SK-N-MC (cell line): ENCODE results near the gene RBMXL2.

ENCODE experiments used
- DNase-seq: peaks from one replicate; pipeline ENCODE4 v3.0.0-alpha.2; 2011; ENCODE audit warnings: low read depth, low spot score
- H3K27ac ChIP-seq: fragments of 200-600 bp; sonication (generic); 2 replicates; pipeline ENCODE4 v1.5.1; 2016; ENCODE audit warnings: mixed run types
- H3K36me3 ChIP-seq: fragments of 200-600 bp; sonication (generic); 2 replicates; pipeline ENCODE4 v1.6.1; 2017; ENCODE audit warnings: antibody characterized with exemption, low read length, mixed read lengths; ENCODE audit not compliant: insufficient read depth
- H3K4me3 ChIP-seq: fragments of 200-600 bp; sonication (generic); 2 replicates; pipeline ENCODE4 v1.5.1; 2016
- H3K9ac ChIP-seq: fragments of 200-600 bp; sonication (generic); 2 replicates; pipeline ENCODE4 v1.8.0; 2017; ENCODE audit warnings: mixed run types, mixed read lengths; ENCODE audit not compliant: insufficient read length
- H3K9me3 ChIP-seq: fragments of 200-600 bp; sonication (generic); 2 replicates; pipeline ENCODE4 v1.6.1; 2017; ENCODE audit warnings: low read depth, mild to moderate bottlenecking, antibody characterized with exemption, low read length, moderate library complexity, mixed read lengths
- EZH2 ChIP-seq: fragments of 200-600 bp; sonication (generic); IDR thresholded peaks from one replicate; pipeline ENCODE4 v1.6.1; 2017; ENCODE audit warnings: antibody characterized with exemption
- FOXP2 ChIP-seq: optimal IDR thresholded peaks from 2 replicates; pipeline ENCODE3; 2011; ENCODE audit warnings: mild to moderate bottlenecking, moderate library complexity; ENCODE audit not compliant: insufficient read depth; ENCODE audit errors: extremely low read length, control extremely low read depth
- POLR2AphosphoS5 ChIP-seq: IDR thresholded peaks from 2 replicates; pipeline ENCODE4 v1.6.1; 2012; ENCODE audit warnings: mild to moderate bottlenecking, low read depth, low read length, borderline replicate concordance

Gene RBMXL2

GRCh38 chr11:7088921-7089320, at the start of gene RBMXL2:
Gene RBMXL2 (plus strand): TSS chr11:7088998. CDS start chr11:7089121, 123 bp downstream.
- Histone ChIP-seq H3K9ac (no peak within 1 kb of the TSS), H3K9me3 (no peaks in the 10 kb centered on the region), H3K4me3 (no peak within 1 kb of the TSS), H3K27ac (no peak within 1 kb of the TSS), H3K36me3 (no peaks in the 10 kb centered on the region)
- DNase-seq: no peak
- TF ChIP-seq EZH2 (no peak), POLR2AphosphoS5 (no peak), FOXP2 (no peak)

GRCh38 chr11:7046474-7047175, 42.2 kb upstream of the RBMXL2 start:
- DNase-seq: no peak
- Histone ChIP-seq H3K9me3 (no peaks in the 10 kb centered on the region), H3K9ac (no peak overlapping the region), H3K27ac (no peak overlapping the region), H3K4me3 (no peak overlapping the region), H3K36me3 (no peaks in the 10 kb centered on the region)
- TF ChIP-seq FOXP2 (no peak), POLR2AphosphoS5 (no peak)

DNA sequence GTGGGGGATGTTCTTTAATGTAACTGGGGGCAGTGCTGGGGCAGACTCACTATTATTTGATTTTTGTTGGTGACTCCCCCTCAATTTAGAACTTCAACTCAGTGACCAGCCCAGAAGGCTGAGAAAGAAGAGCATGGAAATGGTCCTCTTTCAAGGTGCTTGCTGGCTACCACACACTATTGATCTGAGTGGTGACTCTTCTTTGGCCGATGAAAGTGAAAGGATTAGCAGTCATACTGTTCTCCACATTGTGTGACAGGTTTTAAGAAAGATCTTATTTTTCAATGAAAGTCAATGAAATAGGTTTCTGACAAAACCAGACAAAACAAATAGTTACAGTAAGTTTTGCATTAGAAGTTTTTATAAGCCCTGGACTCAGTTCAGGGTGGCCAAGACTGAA, 38.6 kb upstream of the RBMXL2 start:
- H3K4me3 ChIP-seq: no peak overlapping the region
- no peaks in the 10 kb centered on the region for H3K9me3 ChIP-seq
- H3K27ac ChIP-seq: no peak overlapping the region
- no peaks in the 10 kb centered on the region for H3K36me3 ChIP-seq
- TF ChIP-seq POLR2AphosphoS5: no peak
- TF ChIP-seq EZH2: no peak
- no peak for TF ChIP-seq FOXP2
- no peak overlapping the region for H3K9ac ChIP-seq
- no peak for DNase-seq

DNA sequence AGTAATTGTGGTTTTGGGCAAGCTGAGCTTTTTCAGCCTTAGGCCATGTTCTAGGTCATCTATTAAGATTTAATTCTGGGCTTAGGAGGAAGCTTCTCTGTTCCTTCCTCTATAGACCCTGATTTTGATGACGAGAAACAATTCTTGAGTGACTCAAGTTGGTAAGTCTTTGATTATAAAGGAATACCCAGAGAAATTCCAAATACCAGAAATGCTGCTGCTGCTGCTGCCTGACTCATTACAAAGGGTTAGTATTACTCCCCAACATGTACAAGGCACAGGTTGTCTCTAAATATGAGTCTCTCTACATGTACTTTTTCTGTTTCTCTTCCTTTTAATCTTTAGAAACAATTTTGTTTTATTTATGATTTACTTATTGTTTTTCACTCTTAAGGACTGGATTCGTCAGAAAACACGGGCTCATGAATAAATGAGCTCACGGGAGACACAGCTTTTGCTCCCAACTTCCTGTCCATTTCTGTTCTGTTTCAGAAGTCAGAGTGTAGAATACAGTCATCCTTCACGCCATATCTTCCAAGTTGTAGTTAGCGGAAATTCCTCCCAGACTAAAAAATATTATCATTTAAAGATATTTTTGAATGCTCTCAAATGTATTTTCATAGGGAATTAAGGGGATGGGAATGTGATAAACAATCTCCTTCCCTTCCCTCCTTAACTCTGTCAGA, 31.8 kb upstream of the RBMXL2 start:
- Histone ChIP-seq H3K27ac (no peak overlapping the region), H3K9me3 (no peaks in the 10 kb centered on the region), H3K36me3 (no peaks in the 10 kb centered on the region), H3K4me3 (no peak overlapping the region), H3K9ac (no peak overlapping the region)
- TF ChIP-seq FOXP2 (no peak), EZH2 (no peak), POLR2AphosphoS5 (no peak)
- DNase-seq: no peak

DNA sequence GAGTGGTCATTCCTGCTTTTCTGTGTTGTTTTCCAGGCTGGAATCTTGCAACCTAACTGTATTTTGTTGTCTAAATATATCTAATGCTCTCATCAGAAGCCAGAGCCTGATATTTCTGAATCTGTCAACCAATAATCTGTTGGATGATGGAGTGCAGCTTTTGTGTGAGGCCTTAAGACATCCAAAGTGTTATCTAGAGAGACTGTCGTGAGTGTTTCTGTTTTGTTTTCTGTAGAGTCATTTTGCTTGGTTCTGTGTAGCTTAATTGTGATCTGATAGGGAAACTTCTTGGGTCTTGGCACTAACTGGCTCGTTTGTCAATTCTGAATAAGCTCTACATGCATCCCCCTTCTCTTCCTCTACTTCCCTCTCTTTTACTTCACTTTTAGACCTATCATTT, 31.2 kb upstream of the RBMXL2 start:
- no peaks in the 10 kb centered on the region for H3K36me3 ChIP-seq
- no peak for TF ChIP-seq EZH2
- H3K27ac ChIP-seq: no peak overlapping the region
- no peaks in the 10 kb centered on the region for H3K9me3 ChIP-seq
- DNase-seq: no peak
- no peak overlapping the region for H3K4me3 ChIP-seq
- H3K9ac ChIP-seq: no peak overlapping the region

- no peak overlapping the region for H3K27ac ChIP-seq
- H3K9ac ChIP-seq: no peak overlapping the region
- TF ChIP-seq FOXP2: no peak
- TF ChIP-seq POLR2AphosphoS5: no peak
- TF ChIP-seq EZH2: no peak
- no peak for DNase-seq
- no peaks in the 10 kb centered on the region for H3K9me3 ChIP-seq
- H3K4me3 ChIP-seq: no peak overlapping the region
- H3K36me3 ChIP-seq: no peaks in the 10 kb centered on the region
Measured at GRCh38 chr11:7060868-7061267, 27.9 kb upstream of the RBMXL2 start.

DNA sequence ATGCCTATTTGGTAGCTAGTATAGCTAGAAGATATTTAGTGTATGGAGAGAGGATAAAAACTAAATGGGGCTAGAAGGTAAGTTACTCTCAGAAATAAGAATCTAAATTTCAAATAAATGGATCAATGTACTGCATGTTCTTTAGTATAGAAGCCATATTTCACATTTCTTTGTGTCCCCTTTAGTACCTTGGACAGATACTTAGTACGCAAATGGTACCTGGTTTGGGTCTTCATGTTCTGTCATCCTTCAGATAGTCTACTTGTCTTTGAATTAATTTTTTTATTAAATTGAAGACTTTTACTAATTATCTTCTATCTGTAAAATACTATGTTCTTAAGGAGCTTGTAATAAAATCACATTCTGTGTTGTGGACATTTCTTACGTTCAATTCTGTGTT, 26.3 kb upstream of the RBMXL2 start:
- H3K36me3 ChIP-seq: no peaks in the 10 kb centered on the region
- DNase-seq: no peak
- TF ChIP-seq FOXP2 (no peak), POLR2AphosphoS5 (no peak), EZH2 (no peak)
- H3K9me3 ChIP-seq: no peaks in the 10 kb centered on the region
- H3K4me3 ChIP-seq: no peak overlapping the region
- no peak overlapping the region for H3K27ac ChIP-seq
- H3K9ac ChIP-seq: no peak overlapping the region

- TF ChIP-seq FOXP2 (no peak), POLR2AphosphoS5 (no peak), EZH2 (no peak)
- DNase-seq: no peak
- Histone ChIP-seq H3K36me3 (no peaks in the 10 kb centered on the region), H3K4me3 (no peak overlapping the region), H3K27ac (no peak overlapping the region), H3K9me3 (no peaks in the 10 kb centered on the region), H3K9ac (no peak overlapping the region)
Measured at GRCh38 chr11:7072401-7073028, 16.3 kb upstream of the RBMXL2 start.

GRCh38 chr11:7077101-7077500, 11.7 kb upstream of the RBMXL2 start:
- TF ChIP-seq POLR2AphosphoS5: no peak
- TF ChIP-seq EZH2: no peak
- no peak for TF ChIP-seq FOXP2
- Histone ChIP-seq H3K4me3 (no peak overlapping the region), H3K9me3 (no peaks in the 10 kb centered on the region), H3K36me3 (no peaks in the 10 kb centered on the region), H3K9ac (no peak overlapping the region), H3K27ac (no peak overlapping the region)
- no peak for DNase-seq
